ENCODE results near the gene PRTG. TPM values are rescaled to one million over a fixed set of nuclear protein-coding genes. Genes with fewer than 3 reads are reported as not detected.
"Not testable (repeated sequence)": the region's sequence is repeated elsewhere in the genome, so short reads cannot be mapped to it uniquely, and the experiment has no call there.

The PRTG gene
- total RNA-seq, 2 donors from 2014 or later = not detected

GRCh38 chr15:55707518-55707917, 35.4 kb downstream of the PRTG start:
- Mint-ChIP-seq H3K36me3 (no peaks in the 10 kb centered on the region), H3K27me3 (peaks cover 11 to 15% of the 10 kb centered on the region in 2 donors), H3K27ac (no peak overlapping the region), H3K9me3 (no peaks in the 10 kb centered on the region), H3K4me3 (no peak overlapping the region), H3K4me1 (ENCODE audit: low read depth in 2 of 2) (peaks cover 0 to 3% of the 10 kb centered on the region in 2 donors)
- DNase-seq (ENCODE audit: low spot score) (no peak), ATAC-seq (no peak)

- Mint-ChIP-seq H3K36me3 (no peaks in the 10 kb centered on the region), H3K4me3 (no peak overlapping the region), H3K27me3 (peaks cover 8 to 16% of the 10 kb centered on the region in 2 donors), H3K27ac (no peak overlapping the region), H3K9me3 (no peaks in the 10 kb centered on the region), H3K4me1 (ENCODE audit: low read depth in 2 of 2) (peaks cover 0 to 3% of the 10 kb centered on the region in 2 donors)
- DNase-seq (ENCODE audit: low spot score) = no peak
- ATAC-seq = no peak
Measured at GRCh38 chr15:55703873-55704301, 39.1 kb downstream of the PRTG start.

GRCh38 chr15:55700876-55701275, 42.1 kb downstream of the PRTG start:
- Mint-ChIP-seq H3K4me1 (ENCODE audit: low read depth in 2 of 2) (peaks cover 0 to 3% of the 10 kb centered on the region in 2 donors), H3K9me3 (no peaks in the 10 kb centered on the region), H3K27me3 (peaks cover 17% of the 10 kb centered on the region in 2 donors), H3K36me3 (no peaks in the 10 kb centered on the region), H3K4me3 (no peak overlapping the region), H3K27ac (no peak overlapping the region)
- DNase-seq (ENCODE audit: low spot score) = no peak
- ATAC-seq = no peak

- ATAC-seq = no peak
- Mint-ChIP-seq H3K9me3 (no peaks in the 10 kb centered on the region), H3K4me1 (ENCODE audit: low read depth in 2 of 2) (peaks cover 0 to under 1% of the 10 kb centered on the region in 2 donors), H3K27ac (no peak overlapping the region), H3K36me3 (no peaks in the 10 kb centered on the region), H3K4me3 (no peak overlapping the region), H3K27me3 (peaks cover 15 to 20% of the 10 kb centered on the region in 2 donors)
- no peak for DNase-seq (ENCODE audit: low spot score)
Measured at GRCh38 chr15:55698653-55699052, 44.3 kb downstream of the PRTG start.

GRCh38 chr15:55696221-55696620, 46.7 kb downstream of the PRTG start:
- H3K27ac Mint-ChIP-seq = no peak overlapping the region
- ATAC-seq = no peak
- no peak overlapping the region for H3K4me3 Mint-ChIP-seq

GRCh38 chr15:55695432-55695831, 47.5 kb downstream of the PRTG start:
- no peak for ATAC-seq
- DNase-seq (ENCODE audit: low spot score) = no peak
- no peaks in the 10 kb centered on the region for H3K4me1 Mint-ChIP-seq (ENCODE audit: low read depth in 2 of 2)
- H3K9me3 Mint-ChIP-seq = no peaks in the 10 kb centered on the region
- H3K36me3 Mint-ChIP-seq = no peaks in the 10 kb centered on the region
- H3K27ac Mint-ChIP-seq = no peak overlapping the region
- H3K27me3 Mint-ChIP-seq = peaks cover 15 to 21% of the 10 kb centered on the region in 2 donors
- no peak overlapping the region for H3K4me3 Mint-ChIP-seq

More at GRCh38 chr15:55696221-55696620, 46.7 kb downstream of the PRTG start:
- no peaks in the 10 kb centered on the region for H3K9me3 Mint-ChIP-seq
- DNase-seq (ENCODE audit: low spot score) = no peak
- no peaks in the 10 kb centered on the region for H3K36me3 Mint-ChIP-seq
- no peaks in the 10 kb centered on the region for H3K4me1 Mint-ChIP-seq (ENCODE audit: low read depth in 2 of 2)
- peaks cover 21 to 22% of the 10 kb centered on the region in 2 donors for H3K27me3 Mint-ChIP-seq

GRCh38 chr15:55694652-55695150, 48.3 kb downstream of the PRTG start:
- H3K36me3 Mint-ChIP-seq = no peaks in the 10 kb centered on the region
- H3K27ac Mint-ChIP-seq = no peak overlapping the region
- ATAC-seq = no peak
- H3K4me1 Mint-ChIP-seq (ENCODE audit: low read depth in 2 of 2) = no peaks in the 10 kb centered on the region
- DNase-seq (ENCODE audit: low spot score) = no peak
- H3K9me3 Mint-ChIP-seq = no peaks in the 10 kb centered on the region
- no peak overlapping the region for H3K4me3 Mint-ChIP-seq
- H3K27me3 Mint-ChIP-seq = peaks cover 15 to 21% of the 10 kb centered on the region in 2 donors

GRCh38 chr15:55693116-55693515, 49.8 kb downstream of the PRTG start:
- H3K9me3 Mint-ChIP-seq; ATAC-seq; H3K36me3 Mint-ChIP-seq; H3K27ac Mint-ChIP-seq; DNase-seq (ENCODE audit: low spot score); H3K4me1 Mint-ChIP-seq (ENCODE audit: low read depth in 2 of 2); H3K4me3 Mint-ChIP-seq: not testable (repeated sequence)
- H3K27me3 Mint-ChIP-seq = peaks cover 19 to 25% of the 10 kb centered on the region in 2 donors

GRCh38 chr15:55687792-55688191, 55.2 kb downstream of the PRTG start:
- Mint-ChIP-seq H3K9me3 (no peaks in the 10 kb centered on the region), H3K27ac (no peak overlapping the region), H3K4me1 (ENCODE audit: low read depth in 2 of 2) (no peaks in the 10 kb centered on the region), H3K4me3 (no peak overlapping the region), H3K27me3 (peaks cover 21 to 32% of the 10 kb centered on the region in 2 donors), H3K36me3 (no peaks in the 10 kb centered on the region)
- ATAC-seq (no peak), DNase-seq (ENCODE audit: low spot score) (no peak)

- Mint-ChIP-seq H3K36me3 (no peaks in the 10 kb centered on the region), H3K27me3 (peaks cover 18 to 25% of the 10 kb centered on the region in 2 donors), H3K27ac (no peak overlapping the region), H3K9me3 (no peaks in the 10 kb centered on the region), H3K4me1 (ENCODE audit: low read depth in 2 of 2) (peaks cover 0 to 5% of the 10 kb centered on the region in 2 donors), H3K4me3 (no peak overlapping the region)
- ATAC-seq = peak in 1 of 2 donors; percentile 54
- no peak for DNase-seq (ENCODE audit: low spot score)
Measured at GRCh38 chr15:55685286-55685685, 57.7 kb downstream of the PRTG start.

- Mint-ChIP-seq H3K4me1 (ENCODE audit: low read depth in 2 of 2) (peaks cover 0 to 5% of the 10 kb centered on the region in 2 donors), H3K4me3 (no peak overlapping the region), H3K27ac (no peak overlapping the region), H3K36me3 (no peaks in the 10 kb centered on the region), H3K27me3 (peaks cover 14 to 16% of the 10 kb centered on the region in 2 donors), H3K9me3 (no peaks in the 10 kb centered on the region)
- ATAC-seq (no peak), DNase-seq (ENCODE audit: low spot score) (no peak)
Measured at GRCh38 chr15:55683376-55683775, 59.6 kb downstream of the PRTG start.

- Mint-ChIP-seq H3K27ac (no peak overlapping the region), H3K27me3 (peaks cover 2 to 4% of the 10 kb centered on the region in 2 donors), H3K4me3 (no peak overlapping the region), H3K9me3 (no peaks in the 10 kb centered on the region), H3K4me1 (ENCODE audit: low read depth in 2 of 2) (peaks cover 0 to 5% of the 10 kb centered on the region in 2 donors), H3K36me3 (no peaks in the 10 kb centered on the region)
- DNase-seq (ENCODE audit: low spot score) (no peak), ATAC-seq (no peak)
Measured at GRCh38 chr15:55681631-55682030, 61.3 kb downstream of the PRTG start.

- Mint-ChIP-seq H3K4me1 (ENCODE audit: low read depth in 2 of 2) (peaks cover 0 to 5% of the 10 kb centered on the region in 2 donors), H3K27ac (no peak overlapping the region), H3K36me3 (no peaks in the 10 kb centered on the region), H3K9me3 (no peaks in the 10 kb centered on the region), H3K4me3 (no peak overlapping the region), H3K27me3 (peaks cover 6 to 13% of the 10 kb centered on the region in 2 donors)
- ATAC-seq (no peak), DNase-seq (ENCODE audit: low spot score) (no peak)
Measured at GRCh38 chr15:55676507-55676906, 66.4 kb downstream of the PRTG start.

- no peaks in the 10 kb centered on the region for H3K4me1 Mint-ChIP-seq (ENCODE audit: low read depth in 2 of 2)
- DNase-seq (ENCODE audit: low spot score) = no peak
- no peak overlapping the region for H3K27ac Mint-ChIP-seq
- no peaks in the 10 kb centered on the region for H3K36me3 Mint-ChIP-seq
- no peak overlapping the region for H3K4me3 Mint-ChIP-seq
- no peaks in the 10 kb centered on the region for H3K9me3 Mint-ChIP-seq
- no peak for ATAC-seq
- H3K27me3 Mint-ChIP-seq = peaks cover 9 to 17% of the 10 kb centered on the region in 2 donors
Measured at GRCh38 chr15:55673287-55673686, 69.7 kb downstream of the PRTG start.

- Mint-ChIP-seq H3K4me3 (no peak overlapping the region), H3K27me3 (peaks cover 5 to 17% of the 10 kb centered on the region in 2 donors), H3K4me1 (ENCODE audit: low read depth in 2 of 2) (no peaks in the 10 kb centered on the region), H3K36me3 (no peaks in the 10 kb centered on the region), H3K27ac (no peak overlapping the region), H3K9me3 (no peaks in the 10 kb centered on the region)
- DNase-seq (ENCODE audit: low spot score) (no peak), ATAC-seq (no peak)
Measured at GRCh38 chr15:55669270-55669669, 73.7 kb downstream of the PRTG start.

Data from natural killer cell treated with Interleukin-12 subunit alpha and Interleukin-12 subunit beta and Interleukin-15 and Interleukin-18, amount 100 ng/mL, for 72 hours (primary cell).